Activated T-cell treated with anti-CD3 and anti-CD28 coated beads, Interleukin-2, amount 50 U/mL, for 72 hours (primary cell): ENCODE data around the gene TRIM33. TPM values are rescaled to one million over a fixed set of nuclear protein-coding genes. Genes with fewer than 3 reads are reported as not detected.
A peak's percentile ranks its signal among the peaks of the same experiment; 100 is the strongest.
"Not testable (repeated sequence)": the region's sequence is repeated elsewhere in the genome, so short reads cannot be mapped to it uniquely, and the experiment has no call there.

Experiments used
- ATAC-seq, 2 donors: fragments of 150-1000 bp; cut with Tn5 transposase; replicated peaks in 1 of 2; 2 replicates each; pipeline ENCODE4 v1.10.0; 2021; ENCODE audit warnings: moderate library complexity in 2 of 2, mild to moderate bottlenecking in 1 of 2
- DNase-seq, 2 donors: peaks; one replicate each; pipeline ENCODE4 v3.0.0; 2021 to 2022; ENCODE audit warnings: mixed read lengths in 1 of 2
- H3K27ac Mint-ChIP-seq: one replicate; pipeline ENCODE4 v1.8.0; 2022; ENCODE audit warnings: mild to moderate bottlenecking, moderate library complexity, mixed read lengths
- H3K27me3 Mint-ChIP-seq: one replicate; pipeline ENCODE4 v1.8.0; 2022; ENCODE audit warnings: low read depth, mixed read lengths
- H3K36me3 Mint-ChIP-seq, 2 donors: one replicate each; pipeline ENCODE4 v1.8.0; 2022; ENCODE audit warnings: mixed read lengths in 2 of 2, mild to moderate bottlenecking in 1 of 2; ENCODE audit not compliant: insufficient read depth in 2 of 2
- H3K4me1 Mint-ChIP-seq: one replicate; pipeline ENCODE4 v1.8.0; 2022; ENCODE audit warnings: low read depth, mixed read lengths
- H3K4me3 Mint-ChIP-seq, 2 donors: one replicate each; pipeline ENCODE4 v1.8.0; 2022; ENCODE audit warnings: mild to moderate bottlenecking in 2 of 2, mixed read lengths in 2 of 2, moderate library complexity in 2 of 2
- H3K9me3 Mint-ChIP-seq, 2 donors: one replicate each; pipeline ENCODE4 v1.8.0; 2022; ENCODE audit warnings: mixed read lengths in 2 of 2
- total RNA-seq, 2 donors: library from RNA; stranded (reverse); gene quantifications; one replicate each; pipeline ENCODE4 v1.2.3, GENCODE V29; 2022

TRIM33 gene
- total RNA-seq, 2 donors from 2014 or later = 34.1 to 42.4 TPM

GRCh38 chr1:114454539-114454938 is 56.5 kb downstream of the TRIM33 start:
- DNase-seq (no peak), ATAC-seq (no peak)
- H3K36me3 Mint-ChIP-seq = peaks cover 9 to 28% of the 10 kb centered on the region in 2 donors
- H3K9me3 Mint-ChIP-seq = peaks cover 0 to 3% of the 10 kb centered on the region in 2 donors
- no peaks in the 10 kb centered on the region for H3K27me3 Mint-ChIP-seq
- no peak overlapping the region for H3K27ac Mint-ChIP-seq
- H3K4me1 Mint-ChIP-seq = peaks cover 22% of the 10 kb centered on the region
- H3K4me3 Mint-ChIP-seq = no peak overlapping the region

- Mint-ChIP-seq H3K4me1 (peaks cover 14% of the 10 kb centered on the region), H3K27me3 (no peaks in the 10 kb centered on the region), H3K9me3 (peaks cover 0 to 2% of the 10 kb centered on the region in 2 donors), H3K4me3 (no peak overlapping the region), H3K36me3 (peaks cover 8 to 24% of the 10 kb centered on the region in 2 donors), H3K27ac (no peak overlapping the region)
- ATAC-seq = no peak
- DNase-seq = no peak
Measured at GRCh38 chr1:114453361-114453784, 57.6 kb downstream of the TRIM33 start.

- Mint-ChIP-seq H3K27ac (no peak overlapping the region), H3K4me1 (peaks cover 5% of the 10 kb centered on the region), H3K27me3 (no peaks in the 10 kb centered on the region), H3K4me3 (no peak overlapping the region), H3K36me3 (peaks cover 0 to 11% of the 10 kb centered on the region in 2 donors), H3K9me3 (no peaks in the 10 kb centered on the region)
- peak in 1 of 2 donors; percentile 23 for ATAC-seq
- DNase-seq = no peak
Measured at GRCh38 chr1:114448370-114449036, 62.5 kb downstream of the TRIM33 start.

GRCh38 chr1:114446198-114446597 is 64.8 kb downstream of the TRIM33 start:
- H3K27me3 Mint-ChIP-seq = no peaks in the 10 kb centered on the region
- no peaks in the 10 kb centered on the region for H3K9me3 Mint-ChIP-seq
- no peak overlapping the region for H3K4me3 Mint-ChIP-seq
- no peak overlapping the region for H3K27ac Mint-ChIP-seq
- no peak for DNase-seq
- H3K4me1 Mint-ChIP-seq = peaks cover 5% of the 10 kb centered on the region
- H3K36me3 Mint-ChIP-seq = peaks cover 0 to 3% of the 10 kb centered on the region in 2 donors
- ATAC-seq = no peak

- not testable (repeated sequence) for H3K9me3 Mint-ChIP-seq, DNase-seq, ATAC-seq, H3K27me3 Mint-ChIP-seq, H3K4me3 Mint-ChIP-seq, H3K36me3 Mint-ChIP-seq, H3K27ac Mint-ChIP-seq
- peaks cover 15% of the 10 kb centered on the region for H3K4me1 Mint-ChIP-seq
Measured at GRCh38 chr1:114443226-114443625, 67.8 kb downstream of the TRIM33 start.

- H3K27me3 Mint-ChIP-seq = no peaks in the 10 kb centered on the region
- peaks cover 0 to 1% of the 10 kb centered on the region in 2 donors for H3K36me3 Mint-ChIP-seq
- peaks cover 15% of the 10 kb centered on the region for H3K4me1 Mint-ChIP-seq
- ATAC-seq = no peak
- H3K9me3 Mint-ChIP-seq = no peaks in the 10 kb centered on the region
- no peak for DNase-seq
- H3K4me3 Mint-ChIP-seq = no peak overlapping the region
- H3K27ac Mint-ChIP-seq = no peak overlapping the region
Measured at GRCh38 chr1:114441332-114441731, 69.7 kb downstream of the TRIM33 start.

- Mint-ChIP-seq H3K27ac (peak overlapping the region; percentile 65), H3K4me3 (no peak overlapping the region), H3K36me3 (peaks cover 0 to 1% of the 10 kb centered on the region in 2 donors), H3K9me3 (no peaks in the 10 kb centered on the region), H3K27me3 (no peaks in the 10 kb centered on the region), H3K4me1 (peaks cover 21% of the 10 kb centered on the region)
- DNase-seq (no peak), ATAC-seq (no peak)
Measured at GRCh38 chr1:114439369-114439768, 71.6 kb downstream of the TRIM33 start.

GRCh38 chr1:114437812-114438211 is 73.2 kb downstream of the TRIM33 start:
- ATAC-seq = no peak
- Mint-ChIP-seq H3K9me3 (no peaks in the 10 kb centered on the region), H3K27ac (no peak overlapping the region), H3K27me3 (no peaks in the 10 kb centered on the region), H3K4me3 (no peak overlapping the region), H3K4me1 (peaks cover 16% of the 10 kb centered on the region), H3K36me3 (peaks cover 1 to 5% of the 10 kb centered on the region in 2 donors)
- DNase-seq = no peak

- no peaks in the 10 kb centered on the region for H3K9me3 Mint-ChIP-seq
- H3K4me3 Mint-ChIP-seq = no peak overlapping the region
- H3K4me1 Mint-ChIP-seq = peaks cover 16% of the 10 kb centered on the region
- DNase-seq (no peak), ATAC-seq (no peak)
- H3K27ac Mint-ChIP-seq = no peak overlapping the region
- peaks cover 1 to 5% of the 10 kb centered on the region in 2 donors for H3K36me3 Mint-ChIP-seq
- no peaks in the 10 kb centered on the region for H3K27me3 Mint-ChIP-seq
Measured at GRCh38 chr1:114436799-114437198, 74.2 kb downstream of the TRIM33 start.

GRCh38 chr1:114435088-114435715 is 75.8 kb downstream of the TRIM33 start:
- Mint-ChIP-seq H3K4me1 (peaks cover 16% of the 10 kb centered on the region), H3K4me3 (no peak overlapping the region), H3K27ac (peak overlapping the region; percentile 74), H3K9me3 (no peaks in the 10 kb centered on the region), H3K27me3 (no peaks in the 10 kb centered on the region), H3K36me3 (peaks cover 0 to 7% of the 10 kb centered on the region in 2 donors)
- ATAC-seq = no peak
- no peak for DNase-seq

GRCh38 chr1:114431026-114431425 is 80.0 kb downstream of the TRIM33 start:
- no peak overlapping the region for H3K27ac Mint-ChIP-seq
- no peak for ATAC-seq
- peaks cover 6% of the 10 kb centered on the region for H3K4me1 Mint-ChIP-seq
- H3K36me3 Mint-ChIP-seq = peaks cover 0 to 10% of the 10 kb centered on the region in 2 donors
- no peak for DNase-seq
- no peaks in the 10 kb centered on the region for H3K27me3 Mint-ChIP-seq
- H3K9me3 Mint-ChIP-seq = no peaks in the 10 kb centered on the region
- H3K4me3 Mint-ChIP-seq = no peak overlapping the region

- no peaks in the 10 kb centered on the region for H3K27me3 Mint-ChIP-seq
- H3K9me3 Mint-ChIP-seq = no peaks in the 10 kb centered on the region
- H3K4me3 Mint-ChIP-seq = no peak overlapping the region
- no peaks in the 10 kb centered on the region for H3K4me1 Mint-ChIP-seq
- no peak overlapping the region for H3K27ac Mint-ChIP-seq
- peaks cover 0 to 21% of the 10 kb centered on the region in 2 donors for H3K36me3 Mint-ChIP-seq
- DNase-seq (peak in 1 of 2 donors; percentile 2), ATAC-seq (no peak)
Measured at GRCh38 chr1:114428083-114428754, 82.8 kb downstream of the TRIM33 start.

- no peak for ATAC-seq
- H3K27ac Mint-ChIP-seq = no peak overlapping the region
- H3K4me3 Mint-ChIP-seq = no peak overlapping the region
- no peaks in the 10 kb centered on the region for H3K27me3 Mint-ChIP-seq
- no peaks in the 10 kb centered on the region for H3K4me1 Mint-ChIP-seq
- peaks cover 0 to 19% of the 10 kb centered on the region in 2 donors for H3K36me3 Mint-ChIP-seq
- DNase-seq = no peak
- no peaks in the 10 kb centered on the region for H3K9me3 Mint-ChIP-seq
Measured at GRCh38 chr1:114427612-114428011, 83.4 kb downstream of the TRIM33 start.
